Activated T-helper 2 cell treated with anti-CD3 and anti-CD28 coated beads, Interferon-gamma antibody, Interleukin-2, Interleukin-4, amounts not matched to agents 10 μg/mL and 5 μg/mL and 100 μg/mL, durations not matched to agents 14 hours and 24 hours and 36 hours (primary cell): ENCODE results near the gene DRC1. TPM values are rescaled to one million over a fixed set of nuclear protein-coding genes. Genes with fewer than 3 reads are reported as not detected.

Experiments used
- DNase-seq: peaks from one replicate; pipeline ENCODE4 v3.0.0; 2021; ENCODE audit warnings: low spot score
- H3K27ac Mint-ChIP-seq: one replicate; pipeline ENCODE4 v1.8.0; 2021; ENCODE audit warnings: mixed read lengths
- H3K27me3 Mint-ChIP-seq: one replicate; pipeline ENCODE4 v1.8.0; 2021; ENCODE audit warnings: low read depth, mixed read lengths
- H3K36me3 Mint-ChIP-seq: one replicate; pipeline ENCODE4 v1.8.0; 2021; ENCODE audit warnings: low read depth, mixed read lengths
- H3K4me1 Mint-ChIP-seq: one replicate; pipeline ENCODE4 v1.8.0; 2021; ENCODE audit warnings: low read depth, mixed read lengths
- H3K4me3 Mint-ChIP-seq: one replicate; pipeline ENCODE4 v1.8.0; 2021; ENCODE audit warnings: low read depth, mild to moderate bottlenecking, moderate library complexity, mixed read lengths
- H3K9me3 Mint-ChIP-seq: one replicate; pipeline ENCODE4 v1.8.0; 2021; ENCODE audit warnings: mixed read lengths
- intact Hi-C: fragments of 100-400 bp; cut with micrococcal nuclease; formaldehyde crosslinking; loops from one replicate; pipeline ENCODE4 v1.15.1; 2023
- total RNA-seq: library from RNA; stranded (reverse); gene quantifications from 2 replicates; pipeline ENCODE4 v1.2.3, GENCODE V29; 2022

Gene DRC1
- total RNA-seq, 1 donor from 2014 or later, result not detected

DNA sequence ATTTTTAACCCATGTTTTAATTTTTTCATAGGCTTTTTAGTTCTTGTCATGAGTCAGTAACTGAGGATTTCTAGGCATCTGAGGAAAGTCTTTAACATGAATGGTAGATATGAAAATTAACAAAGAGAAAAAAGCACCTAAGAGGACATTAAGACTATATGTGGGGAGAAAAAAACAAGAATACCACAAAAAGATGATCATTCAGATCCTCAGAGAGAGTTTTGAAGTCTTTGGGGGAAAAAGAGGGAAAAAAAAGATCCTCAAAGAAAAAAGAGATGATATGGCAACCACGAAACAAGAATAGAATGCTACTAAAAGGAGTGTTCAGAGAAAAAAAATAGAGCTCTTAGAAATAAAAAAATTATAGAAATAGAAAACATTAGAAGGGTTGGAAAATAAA is 8.1 kb downstream of the DRC1 start:
- intact Hi-C loops, result loop anchor here (5.0 kb wide), 1 partner anchor 62 kb away; the partner anchor contains the start of genes ADGRF3 and SELENOI
- Mint-ChIP-seq H3K4me1 (peaks cover 9% of the 10 kb centered on the region), H3K4me3 (no peak overlapping the region)

DNA sequence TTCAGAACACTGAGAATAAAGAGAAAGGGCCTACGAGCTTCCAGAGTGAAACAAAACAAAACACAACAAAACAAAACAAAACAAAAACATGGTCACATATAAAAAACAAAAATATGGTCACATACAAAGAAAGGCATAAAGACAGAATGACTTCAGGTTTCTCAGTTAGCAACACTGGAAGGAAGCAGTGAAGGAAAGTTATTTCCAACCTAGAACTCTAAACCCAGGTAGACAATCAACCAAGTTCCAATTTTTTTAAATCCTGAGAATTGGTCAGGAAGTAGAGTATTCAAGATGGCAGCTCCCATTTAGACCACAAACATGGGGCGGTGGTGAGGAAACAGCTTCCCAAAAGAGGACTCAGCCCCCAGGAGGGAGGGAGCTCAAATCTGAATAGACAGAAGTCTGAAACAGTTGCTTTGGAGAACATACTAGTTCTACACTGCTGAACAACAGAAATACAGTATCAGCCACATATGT is 9.1 kb downstream of the DRC1 start:
- Mint-ChIP-seq H3K4me1 (peaks cover 9% of the 10 kb centered on the region), H3K9me3 (no peaks in the 10 kb centered on the region), H3K27me3 (peaks cover 10% of the 10 kb centered on the region), H3K4me3 (no peak overlapping the region), H3K27ac (no peak overlapping the region), H3K36me3 (no peaks in the 10 kb centered on the region)
- DNase-seq, result no peak
- intact Hi-C loops, result loop anchor here (5.0 kb wide), 1 partner anchor 64 kb away; the partner anchor contains the start of genes ADGRF3 and SELENOI

More for the DNA sequence above, 8.1 kb downstream of the DRC1 start:
- DNase-seq, result no peak
- Mint-ChIP-seq H3K36me3 (no peaks in the 10 kb centered on the region), H3K9me3 (no peaks in the 10 kb centered on the region), H3K27me3 (peaks cover 14% of the 10 kb centered on the region), H3K27ac (no peak overlapping the region)

DNA sequence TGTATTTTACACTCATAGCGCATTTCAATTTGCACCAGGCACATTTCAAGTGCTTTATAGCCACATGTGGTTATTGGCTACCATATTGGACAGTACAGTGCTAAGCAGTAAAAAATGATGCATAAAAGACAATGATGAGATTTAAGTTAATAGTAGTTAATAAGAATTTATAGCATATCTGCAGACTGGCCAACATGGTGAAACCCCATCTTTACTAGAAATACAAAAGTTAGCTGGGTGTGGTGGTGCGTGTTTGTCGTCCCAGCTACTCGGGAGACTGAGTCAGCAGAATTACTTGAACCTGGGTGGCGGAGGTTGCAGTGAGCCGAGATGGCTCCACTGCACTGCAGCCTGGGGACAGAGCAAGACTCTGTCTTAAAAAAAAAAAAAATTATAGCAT is 9.7 kb downstream of the DRC1 start:
- DNase-seq, result no peak
- Mint-ChIP-seq H3K9me3 (no peaks in the 10 kb centered on the region), H3K27me3 (peaks cover 11% of the 10 kb centered on the region), H3K4me3 (no peak overlapping the region), H3K27ac (peak overlapping the region; percentile 40), H3K4me1 (peaks cover 9% of the 10 kb centered on the region), H3K36me3 (no peaks in the 10 kb centered on the region)
- intact Hi-C loops, result loop anchor here (5.0 kb wide), 1 partner anchor 64 kb away; the partner anchor contains the start of genes ADGRF3 and SELENOI

DNA sequence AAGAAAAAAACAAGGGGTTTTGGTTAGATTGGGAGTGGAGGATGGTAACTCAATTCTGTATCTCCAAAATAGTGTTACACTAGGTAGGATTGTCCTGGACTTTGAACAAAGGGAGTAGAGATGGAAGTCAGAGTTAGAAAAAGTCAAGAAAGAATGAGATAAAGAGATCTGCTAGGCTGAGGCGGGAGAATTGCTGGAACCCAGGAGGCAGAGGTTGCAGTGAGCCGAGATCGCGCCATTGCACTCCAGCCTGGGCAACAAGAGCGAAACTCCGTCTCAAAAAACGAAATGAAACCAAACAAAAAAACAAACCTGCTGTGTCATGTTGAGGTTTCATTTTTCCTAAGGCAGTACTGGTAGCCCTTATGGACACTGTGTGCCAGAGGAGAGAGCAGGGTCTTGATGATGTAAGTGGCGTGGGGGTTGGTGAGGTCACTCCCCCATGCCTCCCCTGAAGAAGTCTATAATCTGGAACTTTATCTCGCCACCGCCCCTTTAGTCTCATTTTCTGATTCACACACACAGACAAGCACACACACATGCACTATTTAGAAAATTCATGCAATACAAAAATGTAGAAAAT is 10.5 kb downstream of the DRC1 start:
- Mint-ChIP-seq H3K27me3 (peaks cover 15% of the 10 kb centered on the region), H3K27ac (peak overlapping the region; percentile 40), H3K4me1 (peaks cover 9% of the 10 kb centered on the region), H3K36me3 (no peaks in the 10 kb centered on the region), H3K4me3 (peak overlapping the region; percentile 63), H3K9me3 (no peaks in the 10 kb centered on the region)
- intact Hi-C loops, result loop anchor here (5.0 kb wide), 1 partner anchor 65 kb away; the partner anchor contains the start of genes ADGRF3 and SELENOI
- peak; percentile 11 for DNase-seq

DNA sequence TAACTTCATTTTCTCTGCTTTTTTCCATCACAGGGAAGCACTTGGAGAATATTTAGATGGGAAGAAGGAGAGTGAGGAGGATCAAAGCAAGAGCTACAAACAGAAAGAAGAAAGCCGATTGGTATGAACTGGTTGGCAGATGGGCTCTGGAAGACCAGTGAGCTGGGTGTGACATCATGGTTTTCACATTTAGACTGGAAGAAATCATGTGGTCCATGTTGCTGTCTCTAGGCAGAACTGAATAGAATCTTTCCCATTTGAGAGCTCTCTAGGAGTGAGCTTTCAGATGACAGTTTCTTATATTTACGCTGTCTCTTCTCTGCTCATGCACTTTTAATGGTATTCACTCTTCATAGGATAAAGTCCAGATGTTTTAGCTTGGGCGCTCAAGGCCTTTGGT is 12.6 kb downstream of the DRC1 start:
- intact Hi-C loops, result loop anchor here (5.0 kb wide), 1 partner anchor 67 kb away; the partner anchor contains the start of genes ADGRF3 and SELENOI
- no peak for DNase-seq
- peaks cover 9% of the 10 kb centered on the region for H3K4me1 Mint-ChIP-seq

DNA sequence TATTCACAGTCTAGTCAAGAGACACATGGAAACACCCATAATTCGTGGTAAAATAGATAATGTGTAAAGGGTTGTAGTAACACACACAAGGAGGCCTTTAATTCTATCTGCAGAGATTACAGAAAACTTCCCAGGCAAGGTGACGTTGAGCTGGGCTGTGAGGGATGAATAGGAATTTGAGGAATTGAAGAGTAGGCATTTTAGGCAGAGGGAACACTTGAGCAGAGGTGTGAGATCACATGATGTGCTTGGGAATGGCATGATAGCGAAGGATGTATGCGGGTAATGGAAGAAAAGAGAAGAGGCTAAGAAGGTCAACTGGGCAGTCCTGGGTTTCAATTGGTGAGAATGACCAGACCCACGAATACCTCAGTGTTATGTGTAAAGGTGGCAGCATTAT is 20.2 kb downstream of the DRC1 start:
- no peak overlapping the region for H3K4me3 Mint-ChIP-seq
- peaks cover 21% of the 10 kb centered on the region for H3K27me3 Mint-ChIP-seq
- H3K36me3 Mint-ChIP-seq, result no peaks in the 10 kb centered on the region
- DNase-seq, result no peak
- intact Hi-C loops, result no loop called here
- H3K9me3 Mint-ChIP-seq, result no peaks in the 10 kb centered on the region
- no peak overlapping the region for H3K27ac Mint-ChIP-seq
- no peaks in the 10 kb centered on the region for H3K4me1 Mint-ChIP-seq

More for the DNA sequence above, 12.6 kb downstream of the DRC1 start:
- Mint-ChIP-seq H3K27me3 (peaks cover 13% of the 10 kb centered on the region), H3K27ac (no peak overlapping the region), H3K9me3 (no peaks in the 10 kb centered on the region), H3K36me3 (no peaks in the 10 kb centered on the region), H3K4me3 (no peak overlapping the region)

DNA sequence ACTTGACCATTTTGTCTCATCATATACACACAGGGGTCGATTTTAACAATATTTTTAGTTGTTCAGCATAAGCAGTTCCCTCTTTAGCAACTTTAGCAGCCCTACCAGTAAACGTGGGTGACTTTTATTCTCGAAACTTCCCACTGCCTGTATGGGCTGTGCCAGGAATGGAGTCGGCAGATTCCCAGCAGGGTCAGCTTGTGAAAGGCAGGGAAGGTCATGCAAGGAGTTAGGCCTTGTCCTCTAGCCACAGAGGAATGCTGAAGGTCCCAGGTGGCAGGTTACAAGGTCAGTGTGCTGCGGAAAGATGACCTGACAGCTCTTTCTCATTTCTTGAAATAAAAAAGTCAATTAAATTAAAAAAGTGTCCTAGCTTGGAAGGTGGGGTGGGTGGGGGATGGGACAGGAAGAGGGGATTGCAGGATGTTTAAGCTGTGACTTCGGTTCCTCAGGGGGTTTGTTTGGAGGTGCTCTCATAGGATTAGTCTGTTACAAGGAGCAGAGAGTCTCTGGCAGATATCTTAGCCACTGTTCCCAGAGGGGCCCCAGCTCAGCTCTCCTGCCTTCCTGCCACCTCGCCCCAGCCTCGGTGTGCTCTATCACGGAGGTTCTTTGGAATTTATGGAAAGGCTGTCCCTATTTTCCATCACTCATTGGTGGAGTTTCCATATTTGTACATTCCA is 21.4 kb downstream of the DRC1 start:
- H3K9me3 Mint-ChIP-seq, result no peaks in the 10 kb centered on the region
- intact Hi-C loops, result no loop called here
- no peak for DNase-seq
- no peaks in the 10 kb centered on the region for H3K4me1 Mint-ChIP-seq
- peaks cover 19% of the 10 kb centered on the region for H3K27me3 Mint-ChIP-seq
- H3K4me3 Mint-ChIP-seq, result no peak overlapping the region
- H3K36me3 Mint-ChIP-seq, result no peaks in the 10 kb centered on the region
- no peak overlapping the region for H3K27ac Mint-ChIP-seq

DNA sequence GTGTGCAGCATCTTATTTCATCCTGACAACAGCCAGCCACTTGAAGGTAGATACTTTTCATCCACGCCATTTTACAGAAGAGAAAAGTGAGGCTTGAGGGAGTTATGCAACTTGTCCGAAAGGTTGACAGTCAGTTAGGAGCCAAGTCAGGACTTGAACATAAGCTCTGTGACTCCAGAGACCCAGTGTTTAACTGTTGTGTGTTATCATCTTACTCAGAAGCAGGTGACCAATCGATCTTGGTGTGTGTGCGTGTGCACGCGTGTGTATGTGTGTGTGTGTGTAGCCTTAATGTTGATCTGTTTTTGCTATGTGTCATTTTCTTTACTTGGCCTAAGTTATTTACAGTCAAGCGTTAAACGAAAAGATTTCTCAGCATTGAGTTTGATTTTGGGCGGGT is 22.0 kb downstream of the DRC1 start:
- no peak for DNase-seq
- intact Hi-C loops, result no loop called here
- no peaks in the 10 kb centered on the region for H3K36me3 Mint-ChIP-seq
- H3K9me3 Mint-ChIP-seq, result no peaks in the 10 kb centered on the region
- H3K4me3 Mint-ChIP-seq, result no peak overlapping the region
- H3K4me1 Mint-ChIP-seq, result no peaks in the 10 kb centered on the region
- no peak overlapping the region for H3K27ac Mint-ChIP-seq
- H3K27me3 Mint-ChIP-seq, result peaks cover 17% of the 10 kb centered on the region

DNA sequence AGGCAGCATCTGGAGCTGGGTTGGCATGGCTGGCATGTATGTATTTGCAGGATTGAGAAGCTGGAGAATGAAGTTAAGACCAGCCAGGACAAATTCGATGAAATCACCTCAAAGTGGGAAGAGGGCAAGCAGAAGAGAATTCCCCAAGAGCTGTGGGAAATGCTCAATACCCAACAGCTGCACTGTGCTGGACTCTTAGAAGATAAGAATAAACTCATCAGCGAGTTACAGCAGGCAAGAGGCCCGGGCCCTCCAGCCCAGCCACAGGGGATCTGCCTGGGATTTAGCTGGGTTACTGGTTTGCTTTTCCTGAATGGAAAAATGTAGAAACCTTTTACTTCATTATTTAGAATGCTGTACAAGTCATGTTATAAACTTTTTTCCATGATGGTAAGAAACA is 22.5 kb downstream of the DRC1 start:
- DNase-seq, result no peak
- no peaks in the 10 kb centered on the region for H3K4me1 Mint-ChIP-seq
- intact Hi-C loops, result no loop called here
- no peak overlapping the region for H3K4me3 Mint-ChIP-seq
- peaks cover 17% of the 10 kb centered on the region for H3K27me3 Mint-ChIP-seq
- no peak overlapping the region for H3K27ac Mint-ChIP-seq
- H3K36me3 Mint-ChIP-seq, result no peaks in the 10 kb centered on the region
- H3K9me3 Mint-ChIP-seq, result no peaks in the 10 kb centered on the region

DNA sequence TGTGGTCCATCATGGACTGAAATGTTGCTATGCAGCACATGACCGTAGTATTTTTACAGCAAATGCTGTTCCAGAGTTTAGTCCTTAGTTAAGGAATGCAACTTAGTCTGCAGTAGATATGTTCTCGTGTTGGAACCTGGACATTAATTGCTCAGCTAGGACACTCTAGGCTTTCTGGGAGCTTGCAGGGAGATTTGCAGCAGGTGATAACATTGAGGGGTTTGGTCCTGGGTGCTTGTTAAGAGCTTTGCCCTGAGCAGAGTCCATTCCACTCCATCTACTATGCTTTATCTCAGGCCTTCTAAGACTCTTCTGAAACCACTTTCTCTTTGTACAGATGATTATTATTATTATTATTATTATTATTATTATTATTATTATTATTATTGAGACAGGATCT is 27.1 kb downstream of the DRC1 start:
- DNase-seq, result no peak
- Mint-ChIP-seq H3K27me3 (peaks cover 21% of the 10 kb centered on the region), H3K4me3 (no peak overlapping the region), H3K27ac (no peak overlapping the region), H3K36me3 (no peaks in the 10 kb centered on the region), H3K4me1 (peaks cover 1% of the 10 kb centered on the region), H3K9me3 (no peaks in the 10 kb centered on the region)
- intact Hi-C loops, result no loop called here

DNA sequence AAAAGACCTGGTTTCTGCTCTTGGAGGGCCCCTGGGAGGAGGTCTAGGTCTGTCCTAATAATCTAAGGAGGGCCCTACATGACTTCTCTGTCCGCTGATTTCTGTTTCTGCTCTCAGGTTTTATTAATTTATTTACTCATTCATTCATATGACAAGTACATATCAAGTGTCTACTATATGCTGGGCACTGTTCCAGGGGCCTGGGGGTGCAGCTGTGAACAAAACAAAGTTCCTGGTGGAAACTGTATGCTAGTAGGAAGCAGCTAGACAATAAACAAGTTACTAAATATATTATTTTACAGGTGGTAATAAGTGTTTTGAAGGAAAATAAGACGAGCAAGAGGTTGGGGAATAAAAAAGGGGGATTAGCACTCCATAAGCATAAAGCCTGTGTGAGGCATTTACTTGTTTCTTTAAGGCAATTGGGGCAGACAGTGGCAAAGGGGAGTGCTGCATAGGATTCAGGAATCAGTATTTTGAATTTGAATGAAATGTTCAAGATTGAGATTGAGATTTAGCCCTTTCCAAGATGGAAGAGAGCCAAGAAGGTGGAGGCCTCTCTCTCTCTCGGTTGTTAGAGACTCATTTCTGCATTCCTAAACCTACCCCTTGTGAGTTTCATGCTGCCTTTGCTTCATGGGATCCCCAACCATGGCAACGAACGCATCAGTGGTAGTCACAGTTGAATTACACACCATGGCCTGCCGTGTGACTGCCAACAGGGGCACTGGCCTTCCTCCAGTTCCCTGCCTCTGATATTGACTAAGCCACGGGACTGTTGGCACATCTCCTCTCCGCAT is 28.3 kb downstream of the DRC1 start:
- Mint-ChIP-seq H3K4me1 (peaks cover 1% of the 10 kb centered on the region), H3K9me3 (no peaks in the 10 kb centered on the region), H3K36me3 (no peaks in the 10 kb centered on the region), H3K4me3 (no peak overlapping the region), H3K27ac (no peak overlapping the region), H3K27me3 (peaks cover 21% of the 10 kb centered on the region)
- intact Hi-C loops, result no loop called here
- DNase-seq, result no peak

DNA sequence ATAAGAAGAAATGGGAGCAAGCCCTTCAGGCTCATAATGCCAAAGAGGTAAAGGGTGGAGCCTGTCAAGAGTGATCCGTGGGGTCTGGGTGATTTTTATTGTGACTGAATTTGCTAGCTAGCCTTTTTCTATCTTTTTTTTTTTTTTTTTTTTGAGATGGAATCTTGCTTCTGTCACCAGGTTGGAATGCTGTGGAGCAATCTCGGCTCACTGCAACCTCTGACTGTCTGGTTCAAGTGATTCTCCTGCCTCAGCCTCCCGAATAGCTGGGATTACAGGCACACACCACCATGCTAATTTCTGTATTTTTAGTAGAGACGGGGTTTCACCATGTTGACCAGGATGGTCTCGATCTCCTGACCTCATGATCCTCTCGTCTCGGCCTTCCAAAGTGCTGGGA is 29.1 kb downstream of the DRC1 start:
- H3K4me3 Mint-ChIP-seq, result no peak overlapping the region
- intact Hi-C loops, result no loop called here
- H3K27ac Mint-ChIP-seq, result no peak overlapping the region
- no peaks in the 10 kb centered on the region for H3K9me3 Mint-ChIP-seq
- DNase-seq, result no peak
- H3K36me3 Mint-ChIP-seq, result no peaks in the 10 kb centered on the region
- peaks cover 24% of the 10 kb centered on the region for H3K27me3 Mint-ChIP-seq
- peaks cover 1% of the 10 kb centered on the region for H3K4me1 Mint-ChIP-seq
